ENCODE data around the gene INMT. TPM values are rescaled to one million over a fixed set of nuclear protein-coding genes. Genes with fewer than 3 reads are reported as not detected.

Gene INMT
- total RNA-seq, 8 experiments from 2014 or later = 0.13 to 1.2 (median 0.47) TPM

- peak in 3 of 8 experiments; percentile 7 to 56 (median 11) for ATAC-seq (replicated peaks in 6 of 8)
- in situ Hi-C loops (cut with MboI; ENCODE audit: low pct_unique_long_range_greater_than_20kb in 2 of 9, low sequenced_read_pairs in 9 of 9, unreplicated experiment in 9 of 9) = loop anchor here in 1 of 9 experiments (25.0 kb wide), 1 partner anchor 313 kb away; no protein-coding TSS in a partner anchor
These were observed 47.5 kb downstream of the INMT start for GRCh38 chr7:30799206-30799975.

DNA sequence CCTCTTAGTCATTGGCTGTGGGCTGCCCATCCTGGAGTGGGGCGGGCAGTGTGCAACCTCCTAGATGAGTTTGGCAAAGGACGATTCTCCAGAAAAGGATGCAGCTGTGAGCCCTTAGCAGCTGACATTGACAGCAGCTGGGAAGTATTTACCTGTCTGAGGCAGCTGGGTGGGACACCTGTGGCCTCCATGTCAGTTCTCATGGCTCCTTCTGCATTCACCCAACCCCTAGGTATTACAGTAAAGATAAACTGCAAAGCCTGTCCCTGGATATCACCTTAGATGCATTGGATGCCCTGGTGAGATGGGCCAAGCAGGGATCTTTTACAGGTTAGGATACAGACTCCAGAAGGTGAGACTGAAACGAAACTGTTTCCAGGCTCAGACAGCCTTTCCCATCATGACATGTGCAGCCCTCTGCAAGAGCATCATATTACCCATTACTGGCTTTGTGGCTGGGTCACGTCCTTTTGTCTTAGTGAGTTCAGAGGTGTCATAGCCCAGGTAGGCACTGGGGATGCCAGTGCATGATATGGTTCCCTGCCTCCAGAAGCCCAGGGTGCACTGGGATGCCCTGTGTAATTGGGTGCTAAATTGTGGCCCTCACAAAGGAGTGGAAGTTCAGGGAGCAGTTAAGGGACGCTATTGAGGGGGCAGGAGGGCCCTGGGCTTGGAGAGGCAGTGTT lies 48.2 kb downstream of the INMT start:
- in situ Hi-C loops (cut with MboI; ENCODE audit: low pct_unique_long_range_greater_than_20kb in 2 of 9, low sequenced_read_pairs in 9 of 9, unreplicated experiment in 9 of 9) = loop anchor here in 8 of 9 experiments (10.0 to 25.0 kb wide), 6 partner anchors 162 to 325 kb away; partner anchors contain the start of gene GHRHR (in 2 of the 8)
- H3K27ac ChIP-seq = no peak overlapping the region
- peaks cover 0 to 2% of the 10 kb centered on the region in 2 donors for H3K4me1 ChIP-seq (replicated peaks in 1 of 2)
- no peak overlapping the region for H3K4me3 ChIP-seq
- WGBS, 10 experiments = 38 to 100% (median 83%) methylated on average over 1 to 3 of the region's 5 CpGs; no CpG with 5 or more reads in 4 of the 10 experiments
- ATAC-seq (replicated peaks in 6 of 8) = peak in 3 of 8 experiments; percentile 2 to 16 (median 11)

More at GRCh38 chr7:30799206-30799975, 47.5 kb downstream of the INMT start:
- Histone ChIP-seq H3K4me1 (replicated peaks in 1 of 2) (peaks cover 0 to 2% of the 10 kb centered on the region in 2 donors), H3K27ac (no peak overlapping the region), H3K4me3 (no peak overlapping the region)
- 6 to 79% (median 20%) methylated on average over 1 to 2 of the region's 2 CpGs; no CpG with 5 or more reads in 7 of the 10 experiments for WGBS, 10 experiments

GRCh38 chr7:30800785-30801252 lies 48.9 kb downstream of the INMT start:
- in situ Hi-C loops (cut with MboI; ENCODE audit: low pct_unique_long_range_greater_than_20kb in 2 of 9, low sequenced_read_pairs in 9 of 9, unreplicated experiment in 9 of 9) = loop anchor here in 8 of 9 experiments (10.0 to 25.0 kb wide), 6 partner anchors 161 to 324 kb away; partner anchors contain the start of gene GHRHR (in 2 of the 8)
- WGBS, 10 experiments = 5 to 100% (median 47%) methylated on average over 2 to 4 of the region's 6 CpGs; no CpG with 5 or more reads in 4 of the 10 experiments
- H3K4me1 ChIP-seq (replicated peaks in 1 of 2) = peaks cover 0 to 2% of the 10 kb centered on the region in 2 donors
- ATAC-seq (replicated peaks in 6 of 8) = peak; percentile 38 to 90 (median 86)
- H3K27ac ChIP-seq = no peak overlapping the region
- no peak overlapping the region for H3K4me3 ChIP-seq

- Histone ChIP-seq H3K27ac (no peak overlapping the region), H3K4me1 (replicated peaks in 1 of 2) (peaks cover 0 to 2% of the 10 kb centered on the region in 2 donors), H3K4me3 (no peak overlapping the region)
- in situ Hi-C loops (cut with MboI; ENCODE audit: low pct_unique_long_range_greater_than_20kb in 2 of 9, low sequenced_read_pairs in 9 of 9, unreplicated experiment in 9 of 9) = loop anchor here in 8 of 9 experiments (10.0 to 25.0 kb wide), 6 partner anchors 159 to 322 kb away; partner anchors contain the start of gene GHRHR (in 2 of the 8)
- 60 to 100% (median 88%) methylated on average over 1 to 4 of the region's 4 CpGs; no CpG with 5 or more reads in 1 of the 10 experiments for WGBS, 10 experiments
- ATAC-seq (replicated peaks in 6 of 8) = no peak
These were observed 50.9 kb downstream of the INMT start for GRCh38 chr7:30802812-30803211.

- in situ Hi-C loops (cut with MboI; ENCODE audit: low pct_unique_long_range_greater_than_20kb in 2 of 9, low sequenced_read_pairs in 9 of 9, unreplicated experiment in 9 of 9) = loop anchor here in 8 of 9 experiments (10.0 to 25.0 kb wide), 6 partner anchors 158 to 321 kb away; partner anchors contain the start of gene GHRHR (in 2 of the 8)
- WGBS, 10 experiments = 40 to 100% (median 83%) methylated on average over 1 to 3 of the region's 3 CpGs; no CpG with 5 or more reads in 3 of the 10 experiments
- no peak for ATAC-seq (replicated peaks in 6 of 8)
- Histone ChIP-seq H3K4me1 (replicated peaks in 1 of 2) (peaks cover 0 to 2% of the 10 kb centered on the region in 2 donors), H3K27ac (no peak overlapping the region), H3K4me3 (no peak overlapping the region)
These were observed 52.2 kb downstream of the INMT start for GRCh38 chr7:30804078-30804661.

DNA sequence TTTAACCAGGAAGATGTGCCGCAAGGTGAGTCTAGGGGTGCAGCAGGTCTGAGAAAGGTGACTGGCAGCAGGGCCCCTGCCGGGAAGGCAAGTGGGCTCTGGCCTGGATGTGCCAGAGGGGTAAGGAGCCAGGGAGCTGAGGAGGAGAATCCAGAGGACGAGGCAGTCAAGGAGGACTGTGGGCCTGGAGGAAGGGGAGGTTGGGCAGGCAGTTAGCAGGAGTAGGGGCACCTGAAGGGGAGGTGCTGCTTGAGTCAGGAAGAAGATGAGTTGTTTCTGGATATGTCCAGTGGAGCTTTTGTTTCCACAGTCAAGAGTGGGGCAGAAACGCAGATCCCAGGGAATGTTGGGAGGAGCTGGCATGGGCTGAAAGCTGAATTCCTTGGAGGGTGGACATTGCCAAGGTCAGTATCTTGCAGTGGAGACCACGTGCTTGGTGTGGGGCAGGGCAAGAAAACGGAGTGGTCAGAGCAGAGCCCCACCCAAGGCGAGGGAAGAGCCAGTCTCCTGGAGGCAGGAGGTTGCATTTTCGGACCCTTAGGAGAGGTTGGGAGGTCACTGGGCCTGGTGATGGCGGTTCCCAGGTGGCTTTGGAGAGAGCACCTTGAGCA lies 53.3 kb downstream of the INMT start:
- no peak overlapping the region for H3K4me3 ChIP-seq
- no peak for ATAC-seq (replicated peaks in 6 of 8)
- H3K4me1 ChIP-seq (replicated peaks in 1 of 2) = peaks cover 0 to 2% of the 10 kb centered on the region in 2 donors
- in situ Hi-C loops (cut with MboI; ENCODE audit: low pct_unique_long_range_greater_than_20kb in 2 of 9, low sequenced_read_pairs in 9 of 9, unreplicated experiment in 9 of 9) = loop anchor here in 8 of 9 experiments (10.0 to 25.0 kb wide), 6 partner anchors 157 to 320 kb away; partner anchors contain the start of gene GHRHR (in 2 of the 8)
- H3K27ac ChIP-seq = no peak overlapping the region
- WGBS, 10 experiments = 80 to 100% (median 96%) methylated on average over 1 to 6 of the region's 9 CpGs; no CpG with 5 or more reads in 1 of the 10 experiments

DNA sequence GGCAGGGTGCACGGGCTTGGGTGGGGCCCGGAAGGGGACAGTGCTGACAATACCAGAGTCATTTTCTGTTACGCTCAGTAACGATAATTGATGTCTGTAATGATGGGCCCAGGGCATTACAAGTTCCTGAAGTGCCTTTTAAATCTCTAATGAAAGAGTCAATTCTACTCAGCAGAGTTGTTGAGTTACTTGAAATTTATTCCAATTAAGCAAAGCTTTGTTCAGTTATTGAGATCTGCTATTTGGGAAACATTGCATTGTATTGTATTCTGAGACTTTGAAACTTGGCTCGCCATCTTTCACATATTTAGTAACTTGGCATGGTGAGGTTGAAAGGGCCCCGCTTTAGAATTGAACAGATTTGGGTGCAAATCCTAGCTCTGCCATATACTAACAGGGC lies 54.0 kb downstream of the INMT start:
- Histone ChIP-seq H3K4me1 (replicated peaks in 1 of 2) (peaks cover 0 to under 1% of the 10 kb centered on the region in 2 donors), H3K4me3 (no peak overlapping the region), H3K27ac (no peak overlapping the region)
- WGBS, 10 experiments = 73 to 100% (median 91%) methylated on average over 1 to 6 of the region's 6 CpGs
- ATAC-seq (replicated peaks in 6 of 8) = no peak
- in situ Hi-C loops (cut with MboI; ENCODE audit: low pct_unique_long_range_greater_than_20kb in 2 of 9, low sequenced_read_pairs in 9 of 9, unreplicated experiment in 9 of 9) = loop anchor here in 8 of 9 experiments (10.0 to 25.0 kb wide), 6 partner anchors 156 to 319 kb away; partner anchors contain the start of gene GHRHR (in 2 of the 8)

Other genes with a start within 250 kb of the INMT start
- 10 to 100 TPM; 31.6 to 71.6 (median 49.3) TPM for gene GGCT, start 247.3 kb upstream of the INMT start, total RNA-seq
- gene GARS1, start 157.3 kb upstream of the INMT start, total RNA-seq = 100 to 1,000 TPM in 7 of 8 experiments, 10 to 100 TPM in 1; 96.3 to 352 (median 161) TPM
- gene CRHR2, start 69.7 kb upstream of the INMT start, total RNA-seq = 1 to 10 TPM in 2 of 8 experiments, under 1 TPM in 5, not detected in 1; 0.22 to 1.2 (median 0.60) TPM
- 10 to 100 TPM in 1 of 8 experiments, 1 to 10 TPM in 7; 2.5 to 12.3 (median 4.6) TPM for gene MINDY4, start 19.3 kb downstream of the INMT start, total RNA-seq
- 100 to 1,000 TPM in 1 of 8 experiments, 1 to 10 TPM in 2, under 1 TPM in 5; 0.45 to 233 (median 0.68) TPM for gene AQP1, start 159.7 kb downstream of the INMT start, total RNA-seq
- gene GHRHR, start 211.8 kb downstream of the INMT start, total RNA-seq = 1 to 10 TPM in 3 of 8 experiments, under 1 TPM in 2, not detected in 3; 0.56 to 4.9 (median 1.6) TPM

Measured in motor neuron (in vitro differentiated cells).